HCT116 (cell line): ENCODE results near the gene CCL11. TPM values are rescaled to one million over a fixed set of nuclear protein-coding genes. Genes with fewer than 3 reads are reported as not detected.

Source experiments
- ATAC-seq: fragments of 200-7000 bp; cut with Tn5 transposase; 2 replicates; pipeline ENCODE4 v1.9.1; 2020; ENCODE audit warnings: mild to moderate bottlenecking, moderate library complexity
- BruUV-seq: library from RNA; stranded (reverse); fragments of 400-500 nt; replicated peaks from 2 replicates; lab custom pipeline; 2021; lab: Mats Ljungman, UMichigan
- CTCF ChIA-PET: fragments of 300-600 bp; sonication (Branson Sonifier 250); formaldehyde crosslinking; loops from one replicate; lab custom pipeline; 2021; ENCODE audit warnings: antibody characterized with exemption; lab: Charles Lee
- POLR2A ChIA-PET: fragments of 300-600, 350-600 bp; sonication (Branson Sonifier 250); formaldehyde crosslinking; loops from one replicate; lab custom pipeline; 2021; ENCODE audit warnings: antibody characterized with exemption; lab: Charles Lee
- RAD21 ChIA-PET, 2 experiments: fragments of 300-600 bp; sonication (Branson Sonifier 250); formaldehyde crosslinking; loops; one replicate each; lab custom pipeline; 2023; ENCODE audit warnings: low total read pairs in 2 of 2; ENCODE audit not compliant: uncharacterized antibody in 2 of 2, unreplicated experiment in 2 of 2, low non-redundant PET in 1 of 2; lab: Charles Lee
- DNase-seq: peaks from one replicate; pipeline ENCODE4 v3.0.0-alpha.2; 2010; ENCODE audit warnings: low read depth, low spot score
- H2AFZ ChIP-seq: fragments of 200-600 bp; shearing (Covaris generic), sonication (generic); 2 replicates; pipeline ENCODE4 v1.6.1; 2017; ENCODE audit warnings: low read depth, mixed run types, mixed read lengths, antibody characterized with exemption, low read length; ENCODE audit not compliant: poor library complexity, severe bottlenecking
- H3K27ac ChIP-seq: 2 replicates; pipeline ENCODE4 v1.5.1; 2012; ENCODE audit warnings: low read depth, low read length
- H3K27me3 ChIP-seq: fragments of 200-600 bp; sonication (generic); 2 replicates; pipeline ENCODE4 v1.6.1; 2016; ENCODE audit warnings: mixed run types, low read length, mixed read lengths; ENCODE audit not compliant: insufficient read depth
- H3K36me3 ChIP-seq, 2 experiments: fragments of 200-500 bp in 1 of 2; fragments of 200-600 bp in 1 of 2; sonication (Bioruptor generic) in 1 of 2; sonication (generic) in 1 of 2; 2 replicates each; pipeline versions ENCODE4 v1.5.1 to v1.6.1; 2014 to 2016; ENCODE audit warnings: low read length in 2 of 2, inconsistent platforms in 1 of 2, mixed read lengths in 1 of 2, mixed run types in 1 of 2; ENCODE audit not compliant: insufficient read depth in 2 of 2, control insufficient read depth in 1 of 2
- H3K4me1 ChIP-seq, 2 experiments: fragments of 200-600 bp in 1 of 2; sonication (generic) in 1 of 2; 2 replicates each; pipeline versions ENCODE4 v1.5.1 to v1.6.1; 2012 to 2017; ENCODE audit warnings: low read length in 2 of 2, inconsistent platforms in 1 of 2, mild to moderate bottlenecking in 1 of 2, mixed read lengths in 1 of 2, mixed run types in 1 of 2, moderate library complexity in 1 of 2; ENCODE audit not compliant: insufficient read depth in 2 of 2, control insufficient read depth in 1 of 2
- H3K4me2 ChIP-seq: fragments of 200-600 bp; sonication (generic); 2 replicates; pipeline ENCODE4 v1.6.1; 2017; ENCODE audit warnings: mixed run types, low read length, mixed read lengths
- H3K4me3 ChIP-seq, 2 experiments: fragments of 200-600 bp in 1 of 2; sonication (generic) in 1 of 2; replicated peaks in 1 of 2; 2 replicates each; pipeline ENCODE4 v1.5.1; 2011 to 2016; ENCODE audit warnings: low read length in 2 of 2, control low read depth in 1 of 2, low read depth in 1 of 2, mild to moderate bottlenecking in 1 of 2, mixed read lengths in 1 of 2, mixed run types in 1 of 2
- H3K79me2 ChIP-seq: fragments of 200-600 bp; sonication (generic); 2 replicates; pipeline ENCODE4 v1.6.1; 2017; ENCODE audit warnings: mild to moderate bottlenecking, mixed run types, low read length, moderate library complexity, mixed read lengths; ENCODE audit not compliant: insufficient read depth
- H3K9ac ChIP-seq: fragments of 200-600 bp; sonication (generic); 2 replicates; pipeline ENCODE4 v1.6.1; 2016; ENCODE audit warnings: low read length, mixed read lengths
- H3K9me2 ChIP-seq: fragments of 200-600 bp; sonication (generic), shearing (Covaris generic); 2 replicates; pipeline ENCODE4 v1.6.1; 2017; ENCODE audit warnings: mixed run types, mild to moderate bottlenecking, moderate library complexity; ENCODE audit not compliant: insufficient read depth
- H3K9me3 ChIP-seq, 2 experiments: fragments of 200-500 bp in 1 of 2; fragments of 200-600 bp in 1 of 2; sonication (Bioruptor generic) in 1 of 2; sonication (generic) in 1 of 2; 2 replicates each; pipeline ENCODE4 v1.6.1; 2014 to 2017; ENCODE audit warnings: low read length in 2 of 2, mixed read lengths in 2 of 2, inconsistent platforms in 1 of 2, low read depth in 1 of 2, mild to moderate bottlenecking in 1 of 2, mixed run types in 1 of 2, moderate library complexity in 1 of 2; ENCODE audit not compliant: control insufficient read depth in 1 of 2, insufficient read depth in 1 of 2
- H4K20me1 ChIP-seq: fragments of 200-600 bp; sonication (generic), shearing (Covaris generic); 2 replicates; pipeline ENCODE4 v1.6.1; 2017; ENCODE audit warnings: mixed run types, mild to moderate bottlenecking, moderate library complexity; ENCODE audit not compliant: insufficient read depth
- CBX3 ChIP-seq: IDR thresholded peaks from 2 replicates; pipeline ENCODE4 v1.6.1; 2012; ENCODE audit warnings: low read depth
- EZH2phosphoT487 ChIP-seq: fragments of 200-600 bp; IDR thresholded peaks from 2 replicates; pipeline ENCODE4 v1.6.1; 2018; ENCODE audit warnings: antibody characterized with exemption, borderline replicate concordance
- POLR2A ChIP-seq: IDR thresholded peaks from 2 replicates; pipeline ENCODE4 v1.7.0; 2011; ENCODE audit warnings: borderline replicate concordance; ENCODE audit not compliant: insufficient read depth, insufficient read length; ENCODE audit errors: extremely low read depth
- POLR2AphosphoS5 ChIP-seq: IDR thresholded peaks from 2 replicates; pipeline ENCODE4 v1.6.1; 2011; ENCODE audit warnings: mild to moderate bottlenecking, low read depth, low read length, moderate library complexity
- RAD21 ChIP-seq: IDR thresholded peaks from 2 replicates; pipeline ENCODE4 v1.6.1; 2012; ENCODE audit warnings: low read depth, mild to moderate bottlenecking
- SRF ChIP-seq: IDR thresholded peaks from 2 replicates; pipeline ENCODE4 v1.6.1; 2012; ENCODE audit warnings: low read depth
- TCF7L2 ChIP-seq: IDR thresholded peaks from 2 replicates; pipeline ENCODE4 v1.7.0; 2011; ENCODE audit warnings: borderline replicate concordance, inconsistent platforms; ENCODE audit not compliant: insufficient read depth, insufficient read length; ENCODE audit errors: extremely low read depth
- intact Hi-C: fragments of 100-400 bp; cut with micrococcal nuclease; formaldehyde crosslinking; loops from 2 replicates; pipeline ENCODE4 v1.10.0; 2022
- total RNA-seq: library from RNA; stranded (reverse); gene quantifications from one replicate; pipeline ENCODE4 v1.2.1, GENCODE V29; 2021; ENCODE audit not compliant: unreplicated experiment
- TF ChIP-seq, protein P1 (sequence below): IDR thresholded peaks from 2 replicates; pipeline ENCODE4 v1.6.1; 2012; ENCODE audit warnings: low read depth
- TF ChIP-seq, protein P2 (sequence below): IDR thresholded peaks from 2 replicates; pipeline ENCODE4 v1.6.1; 2012

The CCL11 gene
- total RNA-seq, 1 experiment from 2014 or later, result not detected

DNA sequence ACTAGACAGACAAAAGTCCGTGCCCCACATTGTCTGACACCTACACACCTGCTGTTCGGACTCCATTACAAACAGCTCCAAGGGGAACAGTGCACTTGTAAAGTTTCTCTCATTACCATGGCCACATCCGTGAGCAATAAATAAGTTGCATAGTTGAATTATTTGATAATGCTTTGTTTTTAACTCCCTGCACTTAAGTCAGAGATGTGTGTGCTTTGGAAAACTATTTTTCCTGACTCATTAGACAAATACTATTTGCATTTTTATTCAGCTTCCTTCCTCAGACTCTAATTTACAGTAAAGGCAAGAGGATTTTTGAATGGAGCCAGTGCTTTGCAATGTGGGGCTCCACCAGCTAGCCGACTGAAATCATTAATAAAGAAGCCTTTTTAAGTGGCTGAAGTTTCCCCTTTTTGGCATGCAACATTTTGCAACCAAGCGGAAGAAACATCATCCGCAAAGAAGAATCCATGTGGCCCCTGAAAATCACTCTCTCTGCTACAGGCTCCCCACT lies 37.0 kb upstream of the CCL11 start:
- no peak overlapping the region for H3K27ac ChIP-seq
- ChIA-PET POLR2A (no interaction called here), RAD21 (no interaction called here), CTCF (no interaction called here)
- no peaks in the 10 kb centered on the region for H3K36me3 ChIP-seq
- H3K9ac ChIP-seq, result no peak overlapping the region
- H3K4me2 ChIP-seq, result no peak overlapping the region
- H3K79me2 ChIP-seq, result no peaks in the 10 kb centered on the region
- no peaks in the 10 kb centered on the region for H3K4me1 ChIP-seq
- H3K9me2 ChIP-seq, result no peaks in the 10 kb centered on the region
- ATAC-seq (no peak), DNase-seq (no peak)
- H3K4me3 ChIP-seq, result no peak overlapping the region
- BruUV-seq, result no TSS peak
- TF ChIP-seq EZH2phosphoT487, result no peak
- no peak for TF ChIP-seq SRF
- no peak for TF ChIP-seq RAD21
- no peak for TF ChIP-seq POLR2A
- TF ChIP-seq, protein P1, sequence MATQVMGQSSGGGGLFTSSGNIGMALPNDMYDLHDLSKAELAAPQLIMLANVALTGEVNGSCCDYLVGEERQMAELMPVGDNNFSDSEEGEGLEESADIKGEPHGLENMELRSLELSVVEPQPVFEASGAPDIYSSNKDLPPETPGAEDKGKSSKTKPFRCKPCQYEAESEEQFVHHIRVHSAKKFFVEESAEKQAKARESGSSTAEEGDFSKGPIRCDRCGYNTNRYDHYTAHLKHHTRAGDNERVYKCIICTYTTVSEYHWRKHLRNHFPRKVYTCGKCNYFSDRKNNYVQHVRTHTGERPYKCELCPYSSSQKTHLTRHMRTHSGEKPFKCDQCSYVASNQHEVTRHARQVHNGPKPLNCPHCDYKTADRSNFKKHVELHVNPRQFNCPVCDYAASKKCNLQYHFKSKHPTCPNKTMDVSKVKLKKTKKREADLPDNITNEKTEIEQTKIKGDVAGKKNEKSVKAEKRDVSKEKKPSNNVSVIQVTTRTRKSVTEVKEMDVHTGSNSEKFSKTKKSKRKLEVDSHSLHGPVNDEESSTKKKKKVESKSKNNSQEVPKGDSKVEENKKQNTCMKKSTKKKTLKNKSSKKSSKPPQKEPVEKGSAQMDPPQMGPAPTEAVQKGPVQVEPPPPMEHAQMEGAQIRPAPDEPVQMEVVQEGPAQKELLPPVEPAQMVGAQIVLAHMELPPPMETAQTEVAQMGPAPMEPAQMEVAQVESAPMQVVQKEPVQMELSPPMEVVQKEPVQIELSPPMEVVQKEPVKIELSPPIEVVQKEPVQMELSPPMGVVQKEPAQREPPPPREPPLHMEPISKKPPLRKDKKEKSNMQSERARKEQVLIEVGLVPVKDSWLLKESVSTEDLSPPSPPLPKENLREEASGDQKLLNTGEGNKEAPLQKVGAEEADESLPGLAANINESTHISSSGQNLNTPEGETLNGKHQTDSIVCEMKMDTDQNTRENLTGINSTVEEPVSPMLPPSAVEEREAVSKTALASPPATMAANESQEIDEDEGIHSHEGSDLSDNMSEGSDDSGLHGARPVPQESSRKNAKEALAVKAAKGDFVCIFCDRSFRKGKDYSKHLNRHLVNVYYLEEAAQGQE, result no peak
- TF ChIP-seq, protein P2, sequence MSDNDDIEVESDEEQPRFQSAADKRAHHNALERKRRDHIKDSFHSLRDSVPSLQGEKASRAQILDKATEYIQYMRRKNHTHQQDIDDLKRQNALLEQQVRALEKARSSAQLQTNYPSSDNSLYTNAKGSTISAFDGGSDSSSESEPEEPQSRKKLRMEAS, result no peak
- TF ChIP-seq TCF7L2, result no peak
- TF ChIP-seq CBX3, result no peak
- TF ChIP-seq POLR2AphosphoS5, result no peak
- no peaks in the 10 kb centered on the region for H4K20me1 ChIP-seq
- H3K27me3 ChIP-seq, result no peaks in the 10 kb centered on the region
- intact Hi-C loops, result no loop called here
- H3K9me3 ChIP-seq, result no peaks in the 10 kb centered on the region
- no peak overlapping the region for H2AFZ ChIP-seq
